T-helper 9 cell (primary cell): ENCODE results near the gene C17orf100.

Experiments used
- DNase-seq: peaks from one replicate; pipeline ENCODE4 v3.0.0-alpha.2; 2020

The C17orf100 gene

GRCh38 chr17:6695051-6695450 lies 43.5 kb downstream of the C17orf100 start:
- no peak for DNase-seq

DNA sequence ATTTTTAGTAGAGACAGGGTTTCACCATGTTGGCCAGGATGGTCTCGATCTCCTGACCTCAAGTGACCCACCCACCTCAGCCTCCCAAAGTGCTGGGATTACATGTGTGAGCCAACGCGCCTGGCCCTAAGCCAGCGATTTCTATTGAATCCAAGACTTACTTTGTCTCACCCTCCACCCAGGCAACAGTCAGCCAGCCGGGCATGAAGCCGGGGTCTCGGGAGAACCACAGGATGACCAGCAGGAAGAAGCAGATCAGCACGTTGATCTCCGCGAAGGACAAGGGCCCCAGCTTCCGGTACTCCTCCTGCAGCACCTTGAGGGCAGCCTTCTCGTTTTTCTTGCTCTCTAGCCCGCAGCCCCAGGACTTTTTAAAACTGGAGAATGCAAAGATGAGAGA lies 44.0 kb downstream of the C17orf100 start:
- no peak for DNase-seq

DNA sequence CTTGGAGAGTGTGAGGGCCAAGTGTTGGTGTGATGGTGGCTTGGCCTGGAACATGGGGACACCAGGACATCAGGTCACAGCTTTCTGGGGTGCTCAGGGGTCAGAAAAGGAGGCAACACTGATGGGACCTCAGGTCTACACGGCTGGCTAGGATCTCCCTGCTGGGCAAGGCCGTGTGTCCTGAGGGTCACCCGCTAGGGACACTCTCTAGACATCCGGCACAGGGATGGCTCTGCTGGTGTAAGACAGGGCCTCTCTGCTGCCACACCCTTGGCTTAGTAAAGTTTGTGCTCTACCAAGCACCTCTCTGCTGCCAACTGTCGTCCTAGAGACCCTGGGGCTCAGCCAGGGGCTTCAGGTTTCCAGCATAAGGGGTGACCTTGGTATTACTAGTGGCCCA lies 45.3 kb downstream of the C17orf100 start:
- DNase-seq, result no peak

GRCh38 chr17:6698004-6698403 lies 46.4 kb downstream of the C17orf100 start:
- DNase-seq, result no peak

- no peak for DNase-seq
Measured at GRCh38 chr17:6699997-6700947, 48.7 kb downstream of the C17orf100 start.

DNA sequence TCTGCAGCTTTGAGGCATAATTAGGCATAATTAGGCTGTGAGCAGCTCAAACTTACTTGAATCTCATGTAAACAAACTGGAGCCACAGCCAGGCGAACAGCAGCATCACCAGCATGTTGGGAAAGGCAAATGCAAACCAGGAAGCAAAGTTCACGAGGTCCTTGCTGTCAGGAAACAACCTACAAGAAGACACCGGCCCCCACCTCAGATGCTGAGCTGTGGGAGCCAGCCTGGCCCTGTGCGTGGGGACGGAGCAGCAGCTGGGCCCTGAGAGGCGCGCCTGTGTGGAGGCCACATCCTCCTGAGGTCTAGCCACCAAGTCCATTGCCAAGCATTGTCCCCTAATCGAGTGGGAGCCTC lies 49.4 kb downstream of the C17orf100 start:
- DNase-seq, result no peak

- peak; percentile 7 for DNase-seq
Measured at GRCh38 chr17:6701719-6702118, 50.2 kb downstream of the C17orf100 start.

DNA sequence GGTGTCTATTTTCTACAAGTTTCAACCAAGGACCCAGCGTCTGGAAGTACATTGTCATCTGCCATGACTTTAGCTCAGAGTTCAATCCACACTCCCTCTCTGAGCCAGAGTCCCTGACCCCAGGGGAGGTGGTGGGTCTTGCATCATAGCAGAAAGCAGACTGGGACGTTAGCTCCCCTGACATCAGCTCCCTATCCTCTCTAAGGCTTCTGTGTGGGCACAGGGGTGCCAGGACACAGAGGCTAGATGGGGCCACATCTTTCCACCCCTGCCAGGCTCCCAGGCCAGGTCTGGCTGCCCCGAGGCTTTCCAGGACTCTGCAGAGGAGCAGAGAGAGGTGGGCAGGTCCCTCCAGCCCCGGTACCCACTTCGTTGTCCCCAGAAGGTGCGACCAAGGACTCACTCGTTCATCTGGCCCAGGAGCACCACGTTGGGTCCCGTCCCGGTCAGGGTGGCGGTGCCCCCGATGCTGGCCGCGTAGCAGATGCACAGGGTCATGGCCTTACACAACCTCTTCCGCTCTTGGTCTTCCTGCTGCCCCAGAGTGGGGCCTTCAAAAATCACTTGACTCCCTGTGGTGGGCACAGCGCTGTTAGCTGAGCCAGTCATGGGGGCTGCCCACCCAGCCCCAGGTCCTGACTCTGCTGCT lies 51.1 kb downstream of the C17orf100 start:
- no peak for DNase-seq
